Testis (tissue), 3 donors: Measurements from ENCODE around the gene ANTXR1. TPM values are rescaled to one million over a fixed set of nuclear protein-coding genes. Genes with fewer than 3 reads are reported as not detected.

ENCODE experiments used
- DNase-seq: peaks from one replicate; pipeline ENCODE4 v3.0.0-alpha.2; 2019
- H3K27ac ChIP-seq, 2 donors: fragments of 200-600 bp; sonication (generic); one replicate each; pipeline ENCODE4 v1.5.1; 2019
- H3K27me3 ChIP-seq: fragments of 200-600 bp; sonication (generic); one replicate; pipeline ENCODE4 v1.5.1; 2019
- H3K36me3 ChIP-seq: fragments of 200-600 bp; sonication (generic); one replicate; pipeline ENCODE4 v1.5.1; 2017; ENCODE audit warnings: low read depth; ENCODE audit errors: missing control alignments
- H3K4me1 ChIP-seq: fragments of 200-600 bp; sonication (generic); one replicate; pipeline ENCODE4 v1.5.1; 2019
- H3K4me3 ChIP-seq, 2 donors: fragments of 200-600 bp; sonication (generic); one replicate each; pipeline ENCODE4 v1.5.1; 2017 to 2019
- H3K9me3 ChIP-seq: fragments of 200-600 bp; sonication (generic); one replicate; pipeline ENCODE4 v1.5.1; 2017
- CTCF ChIP-seq, 3 experiments: fragments of 450-650 bp in 2 of 3; fragments of 200-600 bp in 1 of 3; sonication (generic) in 1 of 3; IDR thresholded peaks; one replicate each; pipeline ENCODE4 v1.5.1; 2016 to 2019; ENCODE audit warnings: antibody characterized with exemption in 3 of 3, mild to moderate bottlenecking in 2 of 3, moderate library complexity in 1 of 3
- POLR2A ChIP-seq: fragments of 450-650 bp; IDR thresholded peaks from one replicate; pipeline ENCODE4 v1.6.1; 2017; ENCODE audit warnings: antibody characterized with exemption, mild to moderate bottlenecking, moderate library complexity
- WGBS, 2 donors: methylation state at CpG; one replicate each; pipeline ENCODE4 v1.1.5; 2018; 5-methylcytosine and 5-hydroxymethylcytosine counted together
- intact Hi-C: fragments of 100-400 bp; cut with DNase I; formaldehyde crosslinking; loops from one replicate; pipeline ENCODE4 v1.15.1; 2023; ENCODE audit warnings: low total_unique reads
- polyA plus RNA-seq: library from polyadenylated mRNA; stranded (reverse); fragments of 350-450 nt; fragmentation: Illumina TruSeq; extraction: RNeasy Lipid Tissue Mini Kit (QIAGEN cat#74804); gene quantifications from one replicate; pipeline ENCODE4 v1.2.3, GENCODE V29; 2014; ENCODE audit warnings: low read depth, low replicate concordance; ENCODE audit not compliant: insufficient read depth
- total RNA-seq, 2 donors: library from RNA; depleted of rRNA; stranded (reverse); fragments of >200 nt; gene quantifications; one replicate each; pipeline ENCODE4 v1.2.3, GENCODE V29; 2016

The ANTXR1 gene
- total and polyA plus RNA-seq, 3 donors from 2014 or later = 16.6 to 35.7 (median 20.1) TPM

- TF ChIP-seq CTCF (IDR thresholded peaks at IDR 0.05) (no peak), POLR2A (no peak)
- Histone ChIP-seq H3K27me3 (no peaks in the 10 kb centered on the region), H3K36me3 (no peaks in the 10 kb centered on the region), H3K27ac (no peak overlapping the region), H3K9me3 (no peaks in the 10 kb centered on the region), H3K4me1 (peaks cover 4% of the 10 kb centered on the region), H3K4me3 (no peak overlapping the region)
- WGBS, 2 donors = 89 to 93% methylated on average over 5 of the region's 5 CpGs
- DNase-seq = no peak
- intact Hi-C loops = no loop called here
Observed at GRCh38 chr2:69087211-69087911, 74.4 kb downstream of the ANTXR1 start.

GRCh38 chr2:69087912-69088240 is 74.9 kb downstream of the ANTXR1 start:
- Histone ChIP-seq H3K27me3 (no peaks in the 10 kb centered on the region), H3K27ac (no peak overlapping the region), H3K36me3 (no peaks in the 10 kb centered on the region), H3K4me1 (no peaks in the 10 kb centered on the region), H3K9me3 (no peaks in the 10 kb centered on the region), H3K4me3 (no peak overlapping the region)
- 76 to 86% methylated on average over 1 of the region's 1 CpG for WGBS, 2 donors
- no peak for DNase-seq
- TF ChIP-seq CTCF (IDR thresholded peaks at IDR 0.05) = no peak
- no peak for TF ChIP-seq POLR2A
- intact Hi-C loops = no loop called here

DNA sequence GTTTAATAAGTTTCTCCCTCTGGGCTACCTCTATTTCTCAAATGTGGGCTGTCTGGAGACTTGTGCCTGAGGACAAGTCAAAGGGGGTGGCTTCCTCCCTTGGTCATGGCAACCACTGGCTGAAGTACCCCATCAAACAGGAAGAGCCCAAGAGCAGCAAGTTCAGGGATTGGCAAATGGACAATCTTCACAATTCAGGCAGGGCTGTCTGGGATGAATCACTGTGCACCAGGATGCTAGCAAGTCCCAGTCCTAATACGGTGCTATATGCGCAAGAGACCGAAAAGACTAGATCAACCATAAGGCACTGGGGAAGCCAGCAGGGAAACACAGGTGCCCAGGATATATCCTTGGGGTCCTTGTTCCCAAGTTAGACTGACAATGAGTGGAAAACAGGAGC is 75.5 kb downstream of the ANTXR1 start:
- intact Hi-C loops = no loop called here
- H3K27ac ChIP-seq = no peak overlapping the region
- TF ChIP-seq CTCF (IDR thresholded peaks at IDR 0.05) = no peak
- TF ChIP-seq POLR2A = no peak
- H3K4me1 ChIP-seq = no peaks in the 10 kb centered on the region
- H3K36me3 ChIP-seq = no peaks in the 10 kb centered on the region
- 97 to 100% methylated on average over 3 of the region's 3 CpGs for WGBS, 2 donors
- no peaks in the 10 kb centered on the region for H3K9me3 ChIP-seq
- no peak overlapping the region for H3K4me3 ChIP-seq
- no peak for DNase-seq
- no peaks in the 10 kb centered on the region for H3K27me3 ChIP-seq

DNA sequence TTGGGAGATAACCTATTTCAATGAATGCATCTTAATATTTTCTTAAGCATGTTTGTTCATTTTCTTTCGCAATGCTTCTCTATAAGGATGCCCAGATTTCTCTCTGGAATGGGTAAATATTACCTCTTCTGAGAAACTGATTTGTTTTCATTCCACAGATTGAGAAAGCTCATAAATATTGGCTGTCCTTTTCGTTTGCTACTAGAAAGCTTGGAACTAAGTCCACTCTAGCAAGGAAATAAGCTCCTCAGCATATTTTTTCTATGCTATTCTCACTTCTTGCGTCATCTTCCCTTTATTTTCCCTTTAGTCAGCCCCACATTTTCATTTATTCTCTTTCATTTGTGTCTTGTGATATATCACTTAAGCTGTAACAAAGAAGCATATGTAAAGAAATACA is 76.3 kb downstream of the ANTXR1 start:
- 92% methylated on average over 3 of the region's 3 CpGs for WGBS, 2 donors
- intact Hi-C loops = no loop called here
- no peak overlapping the region for H3K27ac ChIP-seq
- H3K36me3 ChIP-seq = no peaks in the 10 kb centered on the region
- DNase-seq = no peak
- no peak overlapping the region for H3K4me3 ChIP-seq
- no peaks in the 10 kb centered on the region for H3K27me3 ChIP-seq
- H3K4me1 ChIP-seq = no peaks in the 10 kb centered on the region
- no peaks in the 10 kb centered on the region for H3K9me3 ChIP-seq
- TF ChIP-seq CTCF (IDR thresholded peaks at IDR 0.05) (no peak), POLR2A (no peak)

GRCh38 chr2:69089998-69090397 is 77.0 kb downstream of the ANTXR1 start:
- intact Hi-C loops = no loop called here
- H3K4me3 ChIP-seq = no peak overlapping the region
- no peak overlapping the region for H3K27ac ChIP-seq

More at GRCh38 chr2:69089998-69090397, 77.0 kb downstream of the ANTXR1 start:
- H3K4me1 ChIP-seq = no peaks in the 10 kb centered on the region
- DNase-seq = no peak
- no peaks in the 10 kb centered on the region for H3K36me3 ChIP-seq
- no peaks in the 10 kb centered on the region for H3K27me3 ChIP-seq
- no peak for TF ChIP-seq CTCF (IDR thresholded peaks at IDR 0.05)
- no peak for TF ChIP-seq POLR2A
- WGBS, 2 donors = 75 to 83% methylated on average over 1 of the region's 1 CpG
- H3K9me3 ChIP-seq = no peaks in the 10 kb centered on the region
